Karpas-422 (cell line): Measurements from ENCODE around the gene PAGE5. TPM values are rescaled to one million over a fixed set of nuclear protein-coding genes. Genes with fewer than 3 reads are reported as not detected.

Experiments used
- DNase-seq: peaks from one replicate; pipeline ENCODE4 v3.0.0-alpha.2; 2015
- H2AFZ ChIP-seq: fragments of 200-600 bp; sonication (generic); 2 replicates; pipeline ENCODE4 v1.6.1; 2014; ENCODE audit warnings: antibody characterized with exemption, low read length, mixed read lengths
- H3K27ac ChIP-seq: fragments of 200-600 bp; sonication (generic); 2 replicates; pipeline ENCODE4 v1.5.1; 2014; ENCODE audit warnings: mild to moderate bottlenecking, low read length, moderate library complexity
- H3K27me3 ChIP-seq: fragments of 200-600 bp; sonication (generic); 2 replicates; pipeline ENCODE4 v1.6.1; 2014; ENCODE audit warnings: low read length, mixed read lengths
- H3K36me3 ChIP-seq: fragments of 200-600 bp; sonication (generic); 2 replicates; pipeline ENCODE4 v1.6.1; 2014; ENCODE audit warnings: low read length, mixed read lengths; ENCODE audit not compliant: insufficient read depth
- H3K4me1 ChIP-seq: fragments of 200-600 bp; sonication (generic); 2 replicates; pipeline ENCODE4 v1.6.1; 2014; ENCODE audit warnings: mild to moderate bottlenecking, low read length, mixed read lengths
- H3K4me2 ChIP-seq: fragments of 200-600 bp; sonication (generic); 2 replicates; pipeline ENCODE4 v1.6.1; 2014; ENCODE audit warnings: low read length, low read depth, mild to moderate bottlenecking; ENCODE audit not compliant: poor library complexity, severe bottlenecking
- H3K4me3 ChIP-seq: fragments of 200-600 bp; sonication (generic); 2 replicates; pipeline ENCODE4 v1.5.1; 2014; ENCODE audit warnings: mild to moderate bottlenecking, antibody characterized with exemption, low read length, mixed read lengths
- H3K79me2 ChIP-seq: fragments of 200-600 bp; sonication (generic); 2 replicates; pipeline ENCODE4 v1.6.1; 2014; ENCODE audit warnings: mild to moderate bottlenecking, low read length, mixed read lengths
- H3K9ac ChIP-seq: fragments of 200-600 bp; sonication (generic); 2 replicates; pipeline ENCODE4 v1.6.0; 2014; ENCODE audit warnings: low read length
- H3K9me2 ChIP-seq: fragments of 200-600 bp; sonication (generic), shearing (Covaris generic); replicated peaks from 2 replicates; pipeline ENCODE4 v1.6.0; 2014; ENCODE audit warnings: mild to moderate bottlenecking, low read length, moderate library complexity; ENCODE audit not compliant: insufficient read depth
- H3K9me3 ChIP-seq: fragments of 300-700, 200-600 bp; sonication (generic); 2 replicates; pipeline ENCODE4 v1.6.1; 2014; ENCODE audit warnings: low read length, mixed read lengths
- H4K20me1 ChIP-seq: fragments of 200-600 bp; sonication (generic); 2 replicates; pipeline ENCODE4 v1.6.1; 2014; ENCODE audit warnings: mild to moderate bottlenecking, antibody characterized with exemption, low read length, low read depth; ENCODE audit not compliant: insufficient read depth
- total RNA-seq: library from RNA; depleted of rRNA; stranded (reverse); fragments of >200 nt; shearing (Covaris generic); gene quantifications from 2 replicates; pipeline ENCODE4 v1.2.3, GENCODE V29; 2014; ENCODE audit warnings: low replicate concordance; rRNA removed

Gene PAGE5
- total RNA-seq: not detected in 2 replicates

- H3K9ac ChIP-seq: no peak within 1 kb of the TSS
- H3K79me2 ChIP-seq: no peaks in the 10 kb centered on the region
- H3K9me2 ChIP-seq: no peaks in the 10 kb centered on the region
- no peak within 1 kb of the TSS for H2AFZ ChIP-seq
- no peak within 1 kb of the TSS for H3K4me2 ChIP-seq
- no peak within 1 kb of the TSS for H3K27ac ChIP-seq
- no peaks in the 10 kb centered on the region for H4K20me1 ChIP-seq
- H3K36me3 ChIP-seq: no peaks in the 10 kb centered on the region
- H3K27me3 ChIP-seq: no peaks in the 10 kb centered on the region
- H3K9me3 ChIP-seq: no peaks in the 10 kb centered on the region
- no peak for DNase-seq
- H3K4me3 ChIP-seq: no peak within 1 kb of the TSS
- H3K4me1 ChIP-seq: no peaks in the 10 kb centered on the region
Measured at GRCh38 chrX:55220119-55220794, at the start of gene PAGE5. Gene PAGE5, plus strand, starts transcription at chrX:55220346. Its CDS starts 1,037 bp downstream, at chrX:55221383.

- Histone ChIP-seq H3K79me2 (no peaks in the 10 kb centered on the region), H3K4me2 (no peak overlapping the region), H3K9me2 (no peaks in the 10 kb centered on the region), H3K9me3 (no peaks in the 10 kb centered on the region), H3K27ac (no peak overlapping the region), H3K4me1 (no peaks in the 10 kb centered on the region), H2AFZ (no peak overlapping the region), H3K27me3 (no peaks in the 10 kb centered on the region), H3K36me3 (no peaks in the 10 kb centered on the region), H3K4me3 (no peak overlapping the region), H3K9ac (no peak overlapping the region), H4K20me1 (no peaks in the 10 kb centered on the region)
- no peak for DNase-seq
Measured at GRCh38 chrX:55187281-55187680, 32.9 kb upstream of the PAGE5 start.

- Histone ChIP-seq H3K4me3 (no peak overlapping the region), H3K9me2 (no peaks in the 10 kb centered on the region), H4K20me1 (no peaks in the 10 kb centered on the region), H3K27ac (no peak overlapping the region), H3K36me3 (no peaks in the 10 kb centered on the region), H3K4me2 (no peak overlapping the region), H3K79me2 (no peaks in the 10 kb centered on the region), H3K4me1 (no peaks in the 10 kb centered on the region), H3K27me3 (no peaks in the 10 kb centered on the region), H2AFZ (no peak overlapping the region), H3K9me3 (no peaks in the 10 kb centered on the region; the same call in 1 of the 2 replicates), H3K9ac (no peak overlapping the region)
- no peak for DNase-seq
Measured at GRCh38 chrX:55196688-55197087, 23.5 kb upstream of the PAGE5 start.

GRCh38 chrX:55201930-55202579, 18.1 kb upstream of the PAGE5 start:
- Histone ChIP-seq H3K9me3 (no peaks in the 10 kb centered on the region; the same call in 1 of the 2 replicates), H3K27me3 (no peaks in the 10 kb centered on the region), H3K4me2 (no peak overlapping the region), H3K36me3 (no peaks in the 10 kb centered on the region), H4K20me1 (no peaks in the 10 kb centered on the region), H3K9ac (no peak overlapping the region), H3K4me3 (no peak overlapping the region), H3K79me2 (no peaks in the 10 kb centered on the region), H2AFZ (no peak overlapping the region), H3K9me2 (no peaks in the 10 kb centered on the region), H3K4me1 (no peaks in the 10 kb centered on the region), H3K27ac (no peak overlapping the region)
- no peak for DNase-seq

- H4K20me1 ChIP-seq: no peaks in the 10 kb centered on the region
- H3K9ac ChIP-seq: no peak overlapping the region
- no peak for DNase-seq
- no peaks in the 10 kb centered on the region for H3K36me3 ChIP-seq
- no peaks in the 10 kb centered on the region; the same call in 1 of the 2 replicates for H3K9me3 ChIP-seq
- H2AFZ ChIP-seq: no peak overlapping the region
- no peaks in the 10 kb centered on the region for H3K79me2 ChIP-seq
- H3K9me2 ChIP-seq: no peaks in the 10 kb centered on the region
- H3K4me3 ChIP-seq: no peak overlapping the region
- no peaks in the 10 kb centered on the region for H3K4me1 ChIP-seq
- H3K4me2 ChIP-seq: no peak overlapping the region
- no peak overlapping the region for H3K27ac ChIP-seq
- H3K27me3 ChIP-seq: no peaks in the 10 kb centered on the region
Measured at GRCh38 chrX:55206162-55206941, 13.8 kb upstream of the PAGE5 start.

- Histone ChIP-seq H4K20me1 (no peaks in the 10 kb centered on the region), H3K4me1 (no peaks in the 10 kb centered on the region), H3K79me2 (no peaks in the 10 kb centered on the region), H3K9me2 (no peaks in the 10 kb centered on the region), H3K27ac (no peak overlapping the region), H2AFZ (no peak overlapping the region), H3K27me3 (no peaks in the 10 kb centered on the region), H3K36me3 (no peaks in the 10 kb centered on the region), H3K9ac (no peak overlapping the region), H3K4me3 (no peak overlapping the region), H3K9me3 (no peaks in the 10 kb centered on the region), H3K4me2 (no peak overlapping the region)
- no peak for DNase-seq
Measured at GRCh38 chrX:55210931-55211677, 9.0 kb upstream of the PAGE5 start.

GRCh38 chrX:55213381-55213780, 6.8 kb upstream of the PAGE5 start:
- H3K4me3 ChIP-seq: no peak overlapping the region
- no peaks in the 10 kb centered on the region for H3K9me2 ChIP-seq
- no peaks in the 10 kb centered on the region for H3K27me3 ChIP-seq
- no peak overlapping the region for H2AFZ ChIP-seq
- no peaks in the 10 kb centered on the region for H3K9me3 ChIP-seq
- H3K36me3 ChIP-seq: no peaks in the 10 kb centered on the region
- no peaks in the 10 kb centered on the region for H3K79me2 ChIP-seq
- H3K4me1 ChIP-seq: no peaks in the 10 kb centered on the region
- H3K4me2 ChIP-seq: no peak overlapping the region
- no peak for DNase-seq
- no peak overlapping the region for H3K9ac ChIP-seq
- H3K27ac ChIP-seq: no peak overlapping the region
- H4K20me1 ChIP-seq: no peaks in the 10 kb centered on the region
